ENCODE data around the gene DYNLT2. TPM values are rescaled to one million over a fixed set of nuclear protein-coding genes. Genes with fewer than 3 reads are reported as not detected.

Gene DYNLT2
- total and polyA plus RNA-seq, 2 of the 13 experiments (the other 11 are each of a cell fraction or from before 2014, with no cell fraction given) = 2.1 to 4.3 TPM

DNA sequence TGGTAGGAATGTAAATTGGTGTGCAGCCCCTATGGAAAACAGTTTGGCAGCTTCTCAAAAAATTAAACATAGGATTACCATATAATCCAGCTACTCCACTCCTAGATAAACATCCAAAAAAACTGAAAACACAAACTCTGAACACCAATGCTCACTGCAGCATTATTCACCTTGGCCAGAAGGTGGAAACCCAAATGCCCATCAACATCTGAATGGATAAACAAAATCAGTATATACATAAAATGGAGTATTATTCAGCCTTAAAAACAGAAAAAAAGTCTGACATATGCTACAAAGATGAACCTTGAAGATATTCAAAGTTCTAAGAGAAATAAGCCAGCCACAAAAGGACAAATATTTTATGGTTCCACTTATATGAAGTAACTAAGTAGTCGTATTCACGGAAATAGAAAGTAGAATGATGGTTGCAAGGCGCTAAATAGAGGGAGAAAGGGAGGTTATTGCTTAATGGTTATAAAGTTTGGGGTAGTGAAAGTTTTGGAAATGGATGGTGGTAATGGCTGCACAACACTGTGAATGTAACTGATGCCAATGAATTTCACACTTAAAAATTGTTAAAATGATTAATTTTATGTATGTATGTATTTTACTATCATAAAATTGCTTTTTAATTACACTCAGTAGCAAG, 31.0 kb downstream of the DYNLT2 start:
- peaks cover 40% of the 10 kb centered on the region for H3K4me1 ChIP-seq (ENCODE audit: insufficient read depth, low read length)
- ATAC-seq (no peak), FAIRE-seq (no peak), DNase-seq (ENCODE audit: low spot score) (no peak)
- in situ Hi-C loops (cut with HindIII; ENCODE audit: extremely low pct_ligation_motif_present, low pct_unique_long_range_greater_than_20kb) = no loop called here
- H3K4me3 ChIP-seq (replicated peaks in 1 of 3; ENCODE audit: insufficient read depth in 1 of 3, low read depth in 2 of 3, low read length in 3 of 3) = no peak overlapping the region
- ChIA-PET POLR2A (interaction anchor here (1.1 to 3.8 kb wide), 4 partner anchors 10 to 31 kb away, joined by 3 to 16 read pairs (median 6); partner anchors contain the start of genes C6orf120, DYNLT2, ERMARD and WDR27), CTCF (ENCODE audit: low intra/inter-chr PET ratio, low total read pairs) (no interaction called here)
- no TSS peak for BruUV-seq (replicated peaks)
- no peak overlapping the region for H3K9ac ChIP-seq (ENCODE audit: insufficient read depth, low read depth, low read length)
- peak overlapping the region; percentile 94 for H3K4me2 ChIP-seq (ENCODE audit: low read depth, low read length)
- H3K27me3 ChIP-seq (ENCODE audit: control insufficient read depth in 1 of 2, insufficient read depth in 2 of 2, low read length in 2 of 2) = no peaks in the 10 kb centered on the region; a peak in 1 of 5 replicates
- peaks cover 45% of the 10 kb centered on the region for H4K20me1 ChIP-seq (ENCODE audit: insufficient read depth, low read length)
- H3K79me2 ChIP-seq (ENCODE audit: insufficient read depth, low read length) = peaks cover 70% of the 10 kb centered on the region
- intact Hi-C loops (cut with micrococcal nuclease; ENCODE audit: unreplicated experiment) = loop anchor here (2.0 kb wide), 1 partner anchor 18 kb away; the partner anchor contains the start of genes C6orf120 and WDR27
- H3K36me3 ChIP-seq (replicated peaks in 1 of 2; ENCODE audit: control insufficient read depth in 1 of 2, insufficient read depth in 2 of 2, low read length in 2 of 2) = peaks cover 7 to 33% of the 10 kb centered on the region in 2 experiments
- H3K9me3 ChIP-seq (ENCODE audit: low read length) = no peaks in the 10 kb centered on the region
- H3K27ac ChIP-seq (ENCODE audit: extremely low read length, insufficient read depth, low read length) = no peak overlapping the region
- 97% methylated on average over 3 of the region's 3 CpGs for WGBS (ENCODE audit: low lambda C conversion rate)
- no peak overlapping the region for H2AFZ ChIP-seq (ENCODE audit: low read length)
- TF ChIP-seq STAG1 (CRISPR knock-in tag; IDR thresholded peaks at IDR 0.05) (peak; percentile 17; the same call in 1 of the 2 replicates), ZBTB1 (CRISPR knock-in tag; IDR thresholded peaks at IDR 0.05; ENCODE audit: borderline replicate concordance) (no peak), ZNF234 (CRISPR knock-in tag; conservative IDR thresholded peaks at IDR 0.05) (no peak), TP53 (CRISPR knock-in tag; conservative IDR thresholded peaks at IDR 0.05) (no peak), NFIB (CRISPR knock-in tag; IDR thresholded peaks at IDR 0.05; ENCODE audit: borderline replicate concordance) (no peak), ZNF24 (IDR thresholded peaks at IDR 0.05) (no peak)
- TF ChIP-seq, protein P1, sequence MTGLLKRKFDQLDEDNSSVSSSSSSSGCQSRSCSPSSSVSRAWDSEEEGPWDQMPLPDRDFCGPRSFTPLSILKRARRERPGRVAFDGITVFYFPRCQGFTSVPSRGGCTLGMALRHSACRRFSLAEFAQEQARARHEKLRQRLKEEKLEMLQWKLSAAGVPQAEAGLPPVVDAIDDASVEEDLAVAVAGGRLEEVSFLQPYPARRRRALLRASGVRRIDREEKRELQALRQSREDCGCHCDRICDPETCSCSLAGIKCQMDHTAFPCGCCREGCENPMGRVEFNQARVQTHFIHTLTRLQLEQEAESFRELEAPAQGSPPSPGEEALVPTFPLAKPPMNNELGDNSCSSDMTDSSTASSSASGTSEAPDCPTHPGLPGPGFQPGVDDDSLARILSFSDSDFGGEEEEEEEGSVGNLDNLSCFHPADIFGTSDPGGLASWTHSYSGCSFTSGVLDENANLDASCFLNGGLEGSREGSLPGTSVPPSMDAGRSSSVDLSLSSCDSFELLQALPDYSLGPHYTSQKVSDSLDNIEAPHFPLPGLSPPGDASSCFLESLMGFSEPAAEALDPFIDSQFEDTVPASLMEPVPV (CRISPR knock-in tag; IDR thresholded peaks at IDR 0.05) = no peak
- TF ChIP-seq, protein P2, sequence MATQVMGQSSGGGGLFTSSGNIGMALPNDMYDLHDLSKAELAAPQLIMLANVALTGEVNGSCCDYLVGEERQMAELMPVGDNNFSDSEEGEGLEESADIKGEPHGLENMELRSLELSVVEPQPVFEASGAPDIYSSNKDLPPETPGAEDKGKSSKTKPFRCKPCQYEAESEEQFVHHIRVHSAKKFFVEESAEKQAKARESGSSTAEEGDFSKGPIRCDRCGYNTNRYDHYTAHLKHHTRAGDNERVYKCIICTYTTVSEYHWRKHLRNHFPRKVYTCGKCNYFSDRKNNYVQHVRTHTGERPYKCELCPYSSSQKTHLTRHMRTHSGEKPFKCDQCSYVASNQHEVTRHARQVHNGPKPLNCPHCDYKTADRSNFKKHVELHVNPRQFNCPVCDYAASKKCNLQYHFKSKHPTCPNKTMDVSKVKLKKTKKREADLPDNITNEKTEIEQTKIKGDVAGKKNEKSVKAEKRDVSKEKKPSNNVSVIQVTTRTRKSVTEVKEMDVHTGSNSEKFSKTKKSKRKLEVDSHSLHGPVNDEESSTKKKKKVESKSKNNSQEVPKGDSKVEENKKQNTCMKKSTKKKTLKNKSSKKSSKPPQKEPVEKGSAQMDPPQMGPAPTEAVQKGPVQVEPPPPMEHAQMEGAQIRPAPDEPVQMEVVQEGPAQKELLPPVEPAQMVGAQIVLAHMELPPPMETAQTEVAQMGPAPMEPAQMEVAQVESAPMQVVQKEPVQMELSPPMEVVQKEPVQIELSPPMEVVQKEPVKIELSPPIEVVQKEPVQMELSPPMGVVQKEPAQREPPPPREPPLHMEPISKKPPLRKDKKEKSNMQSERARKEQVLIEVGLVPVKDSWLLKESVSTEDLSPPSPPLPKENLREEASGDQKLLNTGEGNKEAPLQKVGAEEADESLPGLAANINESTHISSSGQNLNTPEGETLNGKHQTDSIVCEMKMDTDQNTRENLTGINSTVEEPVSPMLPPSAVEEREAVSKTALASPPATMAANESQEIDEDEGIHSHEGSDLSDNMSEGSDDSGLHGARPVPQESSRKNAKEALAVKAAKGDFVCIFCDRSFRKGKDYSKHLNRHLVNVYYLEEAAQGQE (IDR thresholded peaks at IDR 0.05; ENCODE audit: borderline replicate concordance in 1 of 2, low read depth in 1 of 2, low read length in 2 of 2) = no peak
- TF ChIP-seq, protein P3, sequence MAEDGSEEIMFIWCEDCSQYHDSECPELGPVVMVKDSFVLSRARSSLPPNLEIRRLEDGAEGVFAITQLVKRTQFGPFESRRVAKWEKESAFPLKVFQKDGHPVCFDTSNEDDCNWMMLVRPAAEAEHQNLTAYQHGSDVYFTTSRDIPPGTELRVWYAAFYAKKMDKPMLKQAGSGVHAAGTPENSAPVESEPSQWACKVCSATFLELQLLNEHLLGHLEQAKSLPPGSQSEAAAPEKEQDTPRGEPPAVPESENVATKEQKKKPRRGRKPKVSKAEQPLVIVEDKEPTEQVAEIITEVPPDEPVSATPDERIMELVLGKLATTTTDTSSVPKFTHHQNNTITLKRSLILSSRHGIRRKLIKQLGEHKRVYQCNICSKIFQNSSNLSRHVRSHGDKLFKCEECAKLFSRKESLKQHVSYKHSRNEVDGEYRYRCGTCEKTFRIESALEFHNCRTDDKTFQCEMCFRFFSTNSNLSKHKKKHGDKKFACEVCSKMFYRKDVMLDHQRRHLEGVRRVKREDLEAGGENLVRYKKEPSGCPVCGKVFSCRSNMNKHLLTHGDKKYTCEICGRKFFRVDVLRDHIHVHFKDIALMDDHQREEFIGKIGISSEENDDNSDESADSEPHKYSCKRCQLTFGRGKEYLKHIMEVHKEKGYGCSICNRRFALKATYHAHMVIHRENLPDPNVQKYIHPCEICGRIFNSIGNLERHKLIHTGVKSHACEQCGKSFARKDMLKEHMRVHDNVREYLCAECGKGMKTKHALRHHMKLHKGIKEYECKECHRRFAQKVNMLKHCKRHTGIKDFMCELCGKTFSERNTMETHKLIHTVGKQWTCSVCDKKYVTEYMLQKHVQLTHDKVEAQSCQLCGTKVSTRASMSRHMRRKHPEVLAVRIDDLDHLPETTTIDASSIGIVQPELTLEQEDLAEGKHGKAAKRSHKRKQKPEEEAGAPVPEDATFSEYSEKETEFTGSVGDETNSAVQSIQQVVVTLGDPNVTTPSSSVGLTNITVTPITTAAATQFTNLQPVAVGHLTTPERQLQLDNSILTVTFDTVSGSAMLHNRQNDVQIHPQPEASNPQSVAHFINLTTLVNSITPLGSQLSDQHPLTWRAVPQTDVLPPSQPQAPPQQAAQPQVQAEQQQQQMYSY (CRISPR knock-in tag; IDR thresholded peaks at IDR 0.05) = no peak
- TF ChIP-seq, protein P4, sequence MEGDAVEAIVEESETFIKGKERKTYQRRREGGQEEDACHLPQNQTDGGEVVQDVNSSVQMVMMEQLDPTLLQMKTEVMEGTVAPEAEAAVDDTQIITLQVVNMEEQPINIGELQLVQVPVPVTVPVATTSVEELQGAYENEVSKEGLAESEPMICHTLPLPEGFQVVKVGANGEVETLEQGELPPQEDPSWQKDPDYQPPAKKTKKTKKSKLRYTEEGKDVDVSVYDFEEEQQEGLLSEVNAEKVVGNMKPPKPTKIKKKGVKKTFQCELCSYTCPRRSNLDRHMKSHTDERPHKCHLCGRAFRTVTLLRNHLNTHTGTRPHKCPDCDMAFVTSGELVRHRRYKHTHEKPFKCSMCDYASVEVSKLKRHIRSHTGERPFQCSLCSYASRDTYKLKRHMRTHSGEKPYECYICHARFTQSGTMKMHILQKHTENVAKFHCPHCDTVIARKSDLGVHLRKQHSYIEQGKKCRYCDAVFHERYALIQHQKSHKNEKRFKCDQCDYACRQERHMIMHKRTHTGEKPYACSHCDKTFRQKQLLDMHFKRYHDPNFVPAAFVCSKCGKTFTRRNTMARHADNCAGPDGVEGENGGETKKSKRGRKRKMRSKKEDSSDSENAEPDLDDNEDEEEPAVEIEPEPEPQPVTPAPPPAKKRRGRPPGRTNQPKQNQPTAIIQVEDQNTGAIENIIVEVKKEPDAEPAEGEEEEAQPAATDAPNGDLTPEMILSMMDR (CRISPR knock-in tag; IDR thresholded peaks at IDR 0.05) = 0 out of 2 replicates have a peak, but pooled peaks have one; percentile 13

All from HepG2 (cell line).